K562 (cell line): ENCODE measurements around the gene RANGAP1.

Experiments used
- CEBPB ChIP-seq: fragments of 450-650 bp; IDR thresholded peaks from 2 replicates; pipeline ENCODE4 v1.6.1; 2016; ENCODE audit warnings: missing genetic modification characterization, missing compliant biosample characterization
- CHD4 ChIP-seq: fragments of 200-600 bp; sonication (generic); IDR thresholded peaks from 3 replicates; pipeline ENCODE4 v1.6.1; 2012; ENCODE audit warnings: low read depth, mild to moderate bottlenecking, mixed read lengths, low read length, inconsistent platforms; ENCODE audit not compliant: insufficient read depth, insufficient replicate concordance, poor library complexity, severe bottlenecking
- DNMT1 ChIP-seq: fragments of 450-650 bp; IDR thresholded peaks from 2 replicates; pipeline ENCODE4 v1.6.1; 2016; ENCODE audit warnings: antibody characterized with exemption, mild to moderate bottlenecking
- NCOA6 ChIP-seq: fragments of 450-650 bp; IDR thresholded peaks from 2 replicates; pipeline ENCODE4 v1.6.1; 2017; ENCODE audit warnings: mild to moderate bottlenecking
- PTBP1 ChIP-seq: fragments of 200-400 bp; formaldehyde crosslinking; IDR thresholded peaks from 2 replicates; pipeline ENCODE4 v1.6.1; 2017; ENCODE audit warnings: low read depth, low read length
- RCOR1 ChIP-seq, 2 experiments: IDR thresholded peaks; 2 replicates each; pipeline ENCODE4 v1.6.1; 2012; ENCODE audit warnings: low read depth in 2 of 2, low read length in 2 of 2, borderline replicate concordance in 1 of 2, improper control_type of control experiment in 1 of 2
- TARDBP ChIP-seq: fragments of 450-650 bp; IDR thresholded peaks from 2 replicates; pipeline ENCODE4 v1.6.1; 2016
- ZNF324 ChIP-seq: fragments of 250-450 bp; sonication (Bioruptor Pico); IDR thresholded peaks from 2 replicates; pipeline ENCODE4 v1.4.0; 2020; ENCODE audit warnings: mild to moderate bottlenecking
- ZNF668 ChIP-seq: fragments of 250-450 bp; sonication (Bioruptor Pico); IDR thresholded peaks from 2 replicates; pipeline ENCODE4 v1.8.0; 2022; ENCODE audit warnings: mild to moderate bottlenecking, inconsistent platforms
- TF ChIP-seq, protein P1 (sequence below): fragments of 250-450 bp; sonication (Bioruptor Pico); IDR thresholded peaks from 2 replicates; pipeline ENCODE4 v1.8.0; 2021; ENCODE audit warnings: mild to moderate bottlenecking, moderate library complexity
- TF ChIP-seq, protein P2 (sequence below), 3 experiments: IDR thresholded peaks in 2 of 3; conservative IDR thresholded peaks in 1 of 3; 2 replicates each; pipeline ENCODE4 v1.5.1; 2011 to 2012; ENCODE audit warnings: low read length in 3 of 3, mild to moderate bottlenecking in 3 of 3, control low read depth in 2 of 3, improper control_type of control experiment in 1 of 3, inconsistent platforms in 1 of 3, low read depth in 1 of 3, mixed read lengths in 1 of 3, moderate library complexity in 1 of 3; ENCODE audit not compliant: insufficient read depth in 2 of 3

DNA sequence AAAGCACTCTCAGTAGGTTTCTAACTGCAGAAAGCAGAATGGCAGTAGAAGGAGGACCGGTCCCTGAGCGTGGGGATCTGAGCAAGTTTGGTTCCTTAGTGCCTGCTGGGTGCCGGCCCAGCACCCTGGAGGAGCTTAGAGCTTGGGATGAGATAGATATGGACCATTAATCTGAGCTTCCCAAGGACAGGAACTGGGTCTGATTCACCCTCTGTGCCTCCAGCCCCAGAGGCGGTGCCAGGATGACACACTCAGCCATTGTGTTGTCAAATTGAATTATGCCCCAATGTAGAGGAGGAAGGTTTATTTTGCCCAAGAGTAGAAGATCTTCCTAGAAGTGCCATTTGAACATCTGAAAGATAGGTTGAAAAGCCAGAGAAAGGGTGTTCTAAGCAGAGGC lies 19.7 kb upstream of the RANGAP1 start:
- TF ChIP-seq, protein P1, sequence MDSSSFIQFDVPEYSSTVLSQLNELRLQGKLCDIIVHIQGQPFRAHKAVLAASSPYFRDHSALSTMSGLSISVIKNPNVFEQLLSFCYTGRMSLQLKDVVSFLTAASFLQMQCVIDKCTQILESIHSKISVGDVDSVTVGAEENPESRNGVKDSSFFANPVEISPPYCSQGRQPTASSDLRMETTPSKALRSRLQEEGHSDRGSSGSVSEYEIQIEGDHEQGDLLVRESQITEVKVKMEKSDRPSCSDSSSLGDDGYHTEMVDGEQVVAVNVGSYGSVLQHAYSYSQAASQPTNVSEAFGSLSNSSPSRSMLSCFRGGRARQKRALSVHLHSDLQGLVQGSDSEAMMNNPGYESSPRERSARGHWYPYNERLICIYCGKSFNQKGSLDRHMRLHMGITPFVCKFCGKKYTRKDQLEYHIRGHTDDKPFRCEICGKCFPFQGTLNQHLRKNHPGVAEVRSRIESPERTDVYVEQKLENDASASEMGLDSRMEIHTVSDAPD (CRISPR knock-in tag) = no peak
- TF ChIP-seq, protein P2, sequence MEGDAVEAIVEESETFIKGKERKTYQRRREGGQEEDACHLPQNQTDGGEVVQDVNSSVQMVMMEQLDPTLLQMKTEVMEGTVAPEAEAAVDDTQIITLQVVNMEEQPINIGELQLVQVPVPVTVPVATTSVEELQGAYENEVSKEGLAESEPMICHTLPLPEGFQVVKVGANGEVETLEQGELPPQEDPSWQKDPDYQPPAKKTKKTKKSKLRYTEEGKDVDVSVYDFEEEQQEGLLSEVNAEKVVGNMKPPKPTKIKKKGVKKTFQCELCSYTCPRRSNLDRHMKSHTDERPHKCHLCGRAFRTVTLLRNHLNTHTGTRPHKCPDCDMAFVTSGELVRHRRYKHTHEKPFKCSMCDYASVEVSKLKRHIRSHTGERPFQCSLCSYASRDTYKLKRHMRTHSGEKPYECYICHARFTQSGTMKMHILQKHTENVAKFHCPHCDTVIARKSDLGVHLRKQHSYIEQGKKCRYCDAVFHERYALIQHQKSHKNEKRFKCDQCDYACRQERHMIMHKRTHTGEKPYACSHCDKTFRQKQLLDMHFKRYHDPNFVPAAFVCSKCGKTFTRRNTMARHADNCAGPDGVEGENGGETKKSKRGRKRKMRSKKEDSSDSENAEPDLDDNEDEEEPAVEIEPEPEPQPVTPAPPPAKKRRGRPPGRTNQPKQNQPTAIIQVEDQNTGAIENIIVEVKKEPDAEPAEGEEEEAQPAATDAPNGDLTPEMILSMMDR (IDR thresholded peaks at IDR 0.05 in 2 of 3, conservative IDR thresholded peaks at IDR 0.05 in 1 of 3; ENCODE audit: insufficient read depth in 2 of 3, low read depth in 1 of 3, low read length in 3 of 3) = no peak
- no peak for TF ChIP-seq PTBP1
- TF ChIP-seq CEBPB (tag) = no peak
- no peak for TF ChIP-seq NCOA6
- no peak for TF ChIP-seq DNMT1
- TF ChIP-seq RCOR1 (IDR thresholded peaks at IDR 0.05; ENCODE audit: borderline replicate concordance in 1 of 2, low read depth in 2 of 2, low read length in 2 of 2) = no peak
- no peak for TF ChIP-seq ZNF668 (CRISPR knock-in tag)
- no peak for TF ChIP-seq CHD4
- TF ChIP-seq TARDBP = no peak
- no peak for TF ChIP-seq ZNF324 (CRISPR knock-in tag)
